DND-41 (cell line): ENCODE data around the gene TMEM69.
"Not testable (repeated sequence)": the region's sequence is repeated elsewhere in the genome, so short reads cannot be mapped to it uniquely, and the experiment has no call there.

Experiments used
- ATAC-seq: fragments of 200-7000 bp; cut with Tn5 transposase; 3 replicates; pipeline ENCODE4 v1.9.1; 2021; ENCODE audit warnings: low read depth; ENCODE audit not compliant: insufficient read depth
- DNase-seq: peaks from one replicate; pipeline ENCODE4 v3.0.0-alpha.2; 2020
- H2AFZ ChIP-seq: 2 replicates; pipeline ENCODE4 v1.6.0; 2012; ENCODE audit warnings: low read depth, low read length
- H3K27ac ChIP-seq: 2 replicates; pipeline ENCODE4 v1.5.1; 2012; ENCODE audit warnings: low read length, inconsistent platforms
- H3K27me3 ChIP-seq: fragments of 200-600 bp; sonication (generic); 2 replicates; pipeline ENCODE4 v1.6.0; 2012; ENCODE audit warnings: low read length, mild to moderate bottlenecking, inconsistent platforms; ENCODE audit not compliant: insufficient read depth, poor library complexity
- H3K36me3 ChIP-seq: 2 replicates; pipeline ENCODE4 v1.5.1; 2012; ENCODE audit warnings: low read length, inconsistent platforms; ENCODE audit not compliant: insufficient read depth
- H3K4me1 ChIP-seq: 2 replicates; pipeline ENCODE4 v1.5.1; 2012; ENCODE audit warnings: mild to moderate bottlenecking, low read length; ENCODE audit not compliant: insufficient read depth
- H3K4me2 ChIP-seq: 2 replicates; pipeline ENCODE4 v1.6.0; 2012; ENCODE audit warnings: mild to moderate bottlenecking, moderate library complexity, low read length, inconsistent platforms; ENCODE audit not compliant: insufficient read depth
- H3K4me3 ChIP-seq, 2 experiments: fragments of 200-600 bp in 1 of 2; shearing (Covaris generic) in 1 of 2; 2 replicates each; pipeline ENCODE4 v1.5.1; 2012 to 2016; ENCODE audit warnings: inconsistent platforms in 2 of 2, low read length in 2 of 2, mild to moderate bottlenecking in 2 of 2, low read depth in 1 of 2, moderate library complexity in 1 of 2
- H3K79me2 ChIP-seq: 2 replicates; pipeline ENCODE4 v1.6.0; 2012; ENCODE audit warnings: low read length, inconsistent platforms; ENCODE audit not compliant: insufficient read depth
- H3K9ac ChIP-seq: 2 replicates; pipeline ENCODE4 v1.6.0; 2012; ENCODE audit warnings: low read depth, mild to moderate bottlenecking, inconsistent platforms, low read length, moderate library complexity
- H3K9me3 ChIP-seq: 2 replicates; pipeline ENCODE4 v1.5.1; 2012; ENCODE audit warnings: low read length, moderate library complexity, mild to moderate bottlenecking, inconsistent platforms; ENCODE audit not compliant: insufficient read depth, severe bottlenecking
- H4K20me1 ChIP-seq: 2 replicates; pipeline ENCODE4 v1.6.0; 2012; ENCODE audit warnings: low read length; ENCODE audit not compliant: insufficient read depth
- CTCF ChIP-seq: IDR thresholded peaks from 2 replicates; pipeline ENCODE4 v1.5.1; 2012; ENCODE audit warnings: borderline replicate concordance, low read length, moderate library complexity, mild to moderate bottlenecking; ENCODE audit not compliant: poor library complexity, severe bottlenecking; ENCODE audit errors: extremely low read depth
- EZH2 ChIP-seq: IDR thresholded peaks from 3 replicates; pipeline ENCODE4 v1.6.1; 2012; ENCODE audit warnings: borderline replicate concordance, low read depth, mild to moderate bottlenecking, moderate library complexity, low read length, inconsistent platforms; ENCODE audit not compliant: severe bottlenecking

Gene TMEM69

GRCh38 chr1:45730780-45731319, 42.9 kb downstream of the TMEM69 start:
- H3K4me1 ChIP-seq = no peaks in the 10 kb centered on the region
- H3K4me2 ChIP-seq = no peak overlapping the region
- ATAC-seq (no peak), DNase-seq (no peak)
- no peaks in the 10 kb centered on the region for H3K9me3 ChIP-seq
- no peaks in the 10 kb centered on the region for H4K20me1 ChIP-seq
- no peak for TF ChIP-seq CTCF
- TF ChIP-seq EZH2 = no peak
- H3K79me2 ChIP-seq = no peaks in the 10 kb centered on the region
- H3K36me3 ChIP-seq = peaks cover 15% of the 10 kb centered on the region; the same call in 1 of the 2 replicates
- no peaks in the 10 kb centered on the region for H3K27me3 ChIP-seq
- H3K4me3 ChIP-seq = no peak overlapping the region
- no peak overlapping the region for H2AFZ ChIP-seq
- H3K9ac ChIP-seq = no peak overlapping the region
- H3K27ac ChIP-seq = no peak overlapping the region

GRCh38 chr1:45739137-45739536, 51.2 kb downstream of the TMEM69 start:
- no peaks in the 10 kb centered on the region for H4K20me1 ChIP-seq
- H3K27me3 ChIP-seq = no peaks in the 10 kb centered on the region
- H3K9me3 ChIP-seq = no peaks in the 10 kb centered on the region
- H3K79me2 ChIP-seq = peaks cover 4% of the 10 kb centered on the region; the same call in 1 of the 2 replicates
- no peak overlapping the region for H3K4me3 ChIP-seq
- no peak overlapping the region for H3K9ac ChIP-seq
- DNase-seq = no peak
- H3K4me2 ChIP-seq = no peak overlapping the region
- H3K36me3 ChIP-seq = peaks cover 20% of the 10 kb centered on the region
- H2AFZ ChIP-seq = no peak overlapping the region
- no peak overlapping the region for H3K27ac ChIP-seq
- no peaks in the 10 kb centered on the region for H3K4me1 ChIP-seq
- no peak for ATAC-seq
- TF ChIP-seq EZH2 (no peak), CTCF (no peak)

GRCh38 chr1:45739641-45740156, 51.7 kb downstream of the TMEM69 start:
- peaks cover 20% of the 10 kb centered on the region for H3K36me3 ChIP-seq
- H3K4me3 ChIP-seq, H3K4me2 ChIP-seq, H3K27me3 ChIP-seq, H3K79me2 ChIP-seq, ATAC-seq, H4K20me1 ChIP-seq, H2AFZ ChIP-seq, H3K9ac ChIP-seq, H3K27ac ChIP-seq, H3K9me3 ChIP-seq, H3K4me1 ChIP-seq, DNase-seq: not testable (repeated sequence)
